AG08396 (cell line): Measurements from ENCODE around the gene C16orf89.
"Not testable (repeated sequence)": the region's sequence is repeated elsewhere in the genome, so short reads cannot be mapped to it uniquely, and the experiment has no call there.

Experiments
- DNase-seq: peaks from one replicate; pipeline ENCODE4 v3.0.0; 2012; ENCODE audit warnings: low spot score, mixed read lengths

Gene C16orf89

GRCh38 chr16:5060073-5060641, 5.6 kb downstream of the C16orf89 start:
- peak; percentile 1 for DNase-seq

DNA sequence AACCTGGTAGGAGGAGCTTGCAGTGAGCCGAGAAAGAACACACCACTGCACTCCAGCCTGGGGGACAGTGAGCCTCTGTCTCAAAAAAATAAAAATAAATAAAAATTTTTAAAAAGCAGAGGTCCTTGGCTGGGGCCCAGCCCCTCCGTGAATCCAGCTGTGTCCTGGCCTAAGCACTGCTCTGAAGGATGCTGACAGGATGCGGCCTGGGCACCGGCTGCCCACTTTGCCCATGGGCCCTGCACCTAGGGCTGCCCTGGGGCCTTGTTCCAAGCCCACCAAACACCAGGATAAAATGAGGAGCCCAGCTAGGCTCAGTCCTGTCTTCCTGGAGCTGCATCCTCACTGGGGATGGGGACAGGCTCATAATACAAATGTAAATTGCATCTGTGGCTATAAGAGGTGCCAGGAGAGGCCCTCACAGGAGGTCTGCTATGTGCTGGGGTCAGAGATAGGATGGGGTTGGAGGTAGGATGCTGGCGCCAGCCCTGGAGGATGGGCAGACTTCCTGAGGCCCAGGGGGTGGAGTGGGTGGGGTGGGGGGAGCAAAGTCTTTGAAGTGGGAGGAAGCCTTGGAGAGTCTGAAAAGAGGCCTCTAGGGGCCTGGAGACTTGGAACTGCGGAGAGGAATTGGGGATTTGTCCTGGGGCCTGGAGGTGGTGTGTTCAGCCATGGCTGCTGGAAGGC, 6.2 kb downstream of the C16orf89 start:
- DNase-seq = no peak

DNA sequence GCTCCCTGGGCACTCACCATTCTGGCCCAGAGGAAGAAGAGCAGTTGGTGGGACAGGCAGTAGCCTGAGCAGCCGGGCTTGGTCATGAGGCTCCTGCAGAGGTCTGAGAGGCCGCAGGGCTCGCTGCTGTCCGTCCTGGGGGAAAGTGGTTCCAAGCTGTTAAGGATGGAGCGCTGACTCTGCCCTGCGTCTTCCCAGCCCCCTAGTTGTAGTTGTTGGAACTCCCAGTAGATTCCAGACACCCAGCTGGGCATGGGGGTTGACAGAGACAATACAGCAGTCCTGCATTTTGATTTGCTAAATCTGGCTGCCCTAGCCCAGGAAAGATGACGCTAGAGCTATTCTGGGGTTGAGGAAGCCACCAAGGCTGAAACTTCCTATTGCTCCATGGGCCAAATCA, 7.3 kb downstream of the C16orf89 start:
- DNase-seq = peak; percentile 22

DNA sequence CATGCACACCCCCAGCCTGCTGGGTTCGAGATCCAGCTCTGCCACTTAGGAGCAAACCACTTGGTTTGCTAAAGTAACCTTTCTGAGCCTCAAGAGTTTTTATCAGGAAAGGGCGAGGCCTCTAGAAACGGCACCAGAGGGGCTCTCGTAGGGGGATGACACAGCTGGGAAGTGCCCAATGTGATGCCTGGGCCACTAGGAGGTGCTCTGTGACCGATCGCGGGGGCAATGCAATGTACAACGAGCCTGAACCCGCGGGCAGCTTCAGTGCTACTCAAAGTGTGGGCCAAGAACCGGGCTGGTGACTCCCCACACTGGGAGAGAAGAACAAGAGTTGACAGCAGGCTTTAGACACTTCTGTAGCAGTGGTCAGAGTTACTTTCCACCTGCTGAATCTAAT, 9.4 kb downstream of the C16orf89 start:
- DNase-seq = peak; percentile 46

DNA sequence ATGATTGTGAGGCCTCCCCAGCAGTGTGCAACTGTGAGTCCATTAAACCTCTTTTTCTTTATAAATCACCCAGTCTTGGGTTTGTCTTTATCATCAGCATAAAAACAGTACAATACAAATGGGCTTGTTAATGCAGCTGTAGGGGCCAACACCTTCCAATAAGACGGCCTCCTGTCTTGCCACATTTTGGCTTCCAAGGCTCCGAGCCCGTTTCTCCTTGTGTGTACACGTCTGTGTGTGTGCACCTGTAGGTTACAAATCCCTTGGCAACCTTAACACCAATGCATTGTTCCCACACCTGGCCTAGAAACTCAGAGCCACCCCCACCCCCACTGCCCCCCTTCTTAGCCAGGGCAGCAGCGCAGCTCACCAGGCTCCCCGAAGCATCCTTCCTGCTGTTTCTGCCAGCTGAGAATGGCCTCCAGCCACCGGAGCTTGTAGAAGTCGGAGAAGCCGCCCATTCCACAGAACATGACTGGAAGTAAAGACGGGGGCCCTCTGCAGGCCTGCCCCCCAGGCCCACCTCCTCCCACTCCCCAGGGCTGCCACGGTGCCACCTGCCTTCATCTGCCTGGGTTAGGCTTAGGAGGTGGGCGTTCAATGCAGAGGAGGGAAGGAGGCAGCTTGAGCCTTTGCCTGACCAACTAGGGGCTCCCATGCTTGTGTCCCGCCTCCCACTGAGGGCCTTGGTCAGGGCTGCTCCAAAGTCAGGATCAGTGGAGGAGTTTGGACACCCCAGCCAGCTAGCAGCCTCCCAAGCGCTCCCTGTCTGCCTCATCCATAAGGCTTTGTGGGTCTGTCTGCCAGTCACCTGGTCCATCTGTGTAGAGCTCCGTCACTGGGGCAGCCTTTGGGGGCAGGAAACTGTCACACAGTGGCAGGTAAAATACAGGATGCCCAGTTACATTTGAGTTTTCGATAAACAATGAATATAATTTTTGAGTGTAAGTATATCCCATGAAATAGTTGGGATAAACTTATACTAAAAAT, 10.6 kb downstream of the C16orf89 start:
- DNase-seq = peak; percentile 1

DNA sequence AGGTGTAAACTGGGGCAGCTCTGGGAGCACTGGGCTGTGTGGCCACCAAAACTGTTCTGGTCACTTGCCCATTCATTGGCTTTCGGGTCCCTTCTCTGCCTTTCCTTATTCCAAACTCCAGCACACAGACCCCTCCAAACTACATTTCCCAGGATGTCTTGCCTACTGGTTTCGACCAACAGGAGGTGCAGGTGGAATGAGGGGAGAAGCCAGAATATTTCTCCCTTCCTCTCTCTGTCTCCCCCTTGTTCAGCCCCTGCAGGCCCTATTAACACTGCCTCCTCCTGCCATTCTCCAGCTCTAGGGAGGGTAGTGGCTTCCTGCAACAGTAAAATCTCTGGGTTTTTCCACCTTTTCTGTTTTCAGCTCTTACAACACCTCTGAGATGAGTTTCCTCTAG, 18.8 kb downstream of the C16orf89 start:
- no peak for DNase-seq

GRCh38 chr16:5045499-5046115, 20.1 kb downstream of the C16orf89 start:
- peak; percentile 0 for DNase-seq

GRCh38 chr16:5044581-5044980, 21.2 kb downstream of the C16orf89 start:
- DNase-seq = not testable (repeated sequence)

DNA sequence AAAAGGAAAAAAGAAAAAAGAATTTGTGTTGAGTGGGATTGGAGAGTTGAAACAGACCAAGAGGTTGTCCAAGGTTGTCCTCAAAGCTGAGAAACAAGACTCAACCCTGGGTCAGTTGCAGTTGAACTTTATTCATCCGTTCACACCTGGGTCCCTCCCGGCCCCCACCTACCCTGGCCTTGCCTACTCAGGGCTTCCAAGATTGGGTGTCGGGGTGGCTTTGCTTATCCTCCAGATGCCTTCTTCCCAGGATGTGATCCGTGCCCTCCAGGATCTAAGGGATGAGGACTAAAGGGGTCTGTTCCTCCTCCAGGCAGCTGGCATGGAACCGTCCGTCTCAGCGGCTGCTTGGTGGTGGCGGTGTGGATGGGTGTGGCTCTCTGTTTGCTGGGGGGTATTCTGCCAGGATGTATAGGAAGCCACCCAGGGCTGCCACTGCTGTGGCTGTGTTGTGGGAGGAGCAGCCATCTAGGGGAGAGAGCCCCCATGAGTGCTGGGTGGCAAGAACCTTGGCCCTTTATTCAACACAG, 21.7 kb downstream of the C16orf89 start:
- DNase-seq = no peak

- DNase-seq = no peak
These were observed 23.1 kb downstream of the C16orf89 start for GRCh38 chr16:5042574-5043171.

- DNase-seq = no peak
These were observed 24.1 kb downstream of the C16orf89 start for GRCh38 chr16:5041600-5042133.

- no peak for DNase-seq
These were observed 25.3 kb downstream of the C16orf89 start for GRCh38 chr16:5040451-5040850.

GRCh38 chr16:5036228-5037156, 29.3 kb downstream of the C16orf89 start:
- no peak for DNase-seq

GRCh38 chr16:5035909-5036227, 29.9 kb downstream of the C16orf89 start:
- no peak for DNase-seq

- DNase-seq = no peak
These were observed 31.6 kb downstream of the C16orf89 start for GRCh38 chr16:5034167-5034523.

- DNase-seq = peak; percentile 95
These were observed 32.2 kb downstream of the C16orf89 start, which contains the start of gene NAGPA for GRCh38 chr16:5033256-5034166. Gene NAGPA (minus strand): TSS chr16:5033935. CDS start chr16:5033914, 21 bp downstream.

- no peak for DNase-seq
These were observed 33.0 kb downstream of the C16orf89 start for GRCh38 chr16:5032748-5033167.

DNA sequence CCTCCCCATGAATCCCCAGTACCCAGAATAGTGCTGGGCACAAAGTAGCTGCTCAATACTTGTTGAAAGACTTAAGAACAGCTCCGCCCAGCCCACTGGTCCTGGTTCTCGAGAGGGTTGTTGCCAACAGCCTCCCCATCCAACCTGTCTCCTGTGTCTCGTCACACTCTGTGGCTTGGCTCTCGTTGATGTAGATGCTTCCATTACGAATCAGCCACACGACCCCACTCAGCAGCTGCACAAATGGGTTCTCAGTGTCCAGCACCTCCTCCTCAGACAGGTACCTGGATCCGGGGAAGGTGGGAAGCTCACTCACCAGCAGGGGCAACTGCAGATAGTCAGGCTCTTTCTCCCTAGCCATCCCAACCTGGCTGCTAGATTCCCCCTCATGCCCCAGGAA, 34.2 kb downstream of the C16orf89 start:
- no peak for DNase-seq

- no peak for DNase-seq
These were observed 35.4 kb downstream of the C16orf89 start for GRCh38 chr16:5030251-5030870.
